Stimulated activated CD8-positive, alpha-beta memory T cell treated with anti-CD3 and anti-CD28 coated beads, Interleukin-15, amount 100 ng/mL, for 1 hour (primary cell): ENCODE results near the gene TMEM184B.

ENCODE experiments used
- DNase-seq: peaks from one replicate; pipeline ENCODE4 v3.0.0-alpha.2; 2020; ENCODE audit warnings: low read depth

Gene TMEM184B

GRCh38 chr22:38308791-38309498 is 36.1 kb upstream of the TMEM184B start:
- no peak for DNase-seq

GRCh38 chr22:38305471-38306448 is 33.0 kb upstream of the TMEM184B start:
- no peak for DNase-seq

- DNase-seq, result no peak
These were observed 31.7 kb upstream of the TMEM184B start for GRCh38 chr22:38304526-38304925.

GRCh38 chr22:38303974-38304373 is 31.2 kb upstream of the TMEM184B start:
- DNase-seq, result no peak

GRCh38 chr22:38302906-38303305 is 30.1 kb upstream of the TMEM184B start:
- DNase-seq, result no peak

GRCh38 chr22:38300946-38301345 is 28.1 kb upstream of the TMEM184B start:
- DNase-seq, result no peak

GRCh38 chr22:38300197-38300945 is 27.6 kb upstream of the TMEM184B start:
- no peak for DNase-seq

- DNase-seq, result no peak
These were observed 26.9 kb upstream of the TMEM184B start for GRCh38 chr22:38299770-38300102.

GRCh38 chr22:38298312-38299005 is 25.6 kb upstream of the TMEM184B start:
- DNase-seq, result no peak

GRCh38 chr22:38296372-38296771 is 23.6 kb upstream of the TMEM184B start:
- DNase-seq, result no peak

- no peak for DNase-seq
These were observed 23.1 kb upstream of the TMEM184B start for GRCh38 chr22:38295863-38296262.

- DNase-seq, result no peak
These were observed 22.5 kb upstream of the TMEM184B start for GRCh38 chr22:38295339-38295738.

- DNase-seq, result no peak
These were observed 21.4 kb upstream of the TMEM184B start for GRCh38 chr22:38294193-38294592.

GRCh38 chr22:38292694-38293093 is 19.9 kb upstream of the TMEM184B start:
- no peak for DNase-seq

- DNase-seq, result no peak
These were observed 18.5 kb upstream of the TMEM184B start for GRCh38 chr22:38291201-38291777.

- DNase-seq, result no peak
These were observed 17.5 kb upstream of the TMEM184B start for GRCh38 chr22:38290347-38290746.

- no peak for DNase-seq
These were observed 16.8 kb upstream of the TMEM184B start for GRCh38 chr22:38289583-38290082.

GRCh38 chr22:38286915-38287669 is 14.3 kb upstream of the TMEM184B start:
- DNase-seq, result no peak

- no peak for DNase-seq
These were observed 12.2 kb upstream of the TMEM184B start for GRCh38 chr22:38285018-38285417.

- no peak for DNase-seq
These were observed 11.2 kb upstream of the TMEM184B start for GRCh38 chr22:38284042-38284402.

- no peak for DNase-seq
These were observed 9.6 kb upstream of the TMEM184B start for GRCh38 chr22:38282397-38282796.
